ENCODE measurements around the gene TAMALIN.

The TAMALIN gene

GRCh38 chr12:51985154-51985835, 21.5 kb upstream of the TAMALIN start:
- DNase-seq, result no peak

DNA sequence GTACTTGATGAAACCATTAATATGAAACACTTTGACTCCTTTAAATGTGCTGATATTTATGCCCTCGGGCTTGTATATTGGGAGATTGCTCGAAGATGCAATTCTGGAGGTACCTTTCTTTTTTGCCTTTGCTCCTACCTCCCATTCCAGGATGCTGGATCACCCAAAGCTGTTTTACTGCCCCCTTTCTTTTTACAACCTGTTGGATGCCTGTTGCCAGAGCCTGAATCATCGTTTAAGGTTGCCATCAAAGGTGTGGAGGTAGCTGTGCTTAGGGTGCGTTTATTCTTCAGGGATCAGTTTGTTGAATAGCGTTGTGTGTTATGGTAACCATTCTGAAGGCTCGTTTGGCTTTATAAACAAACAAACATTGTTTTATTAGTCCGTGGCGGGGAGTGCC, 19.9 kb upstream of the TAMALIN start:
- DNase-seq, result no peak

GRCh38 chr12:51992246-51992645, 14.5 kb upstream of the TAMALIN start:
- DNase-seq, result no peak

- no peak for DNase-seq
Measured at GRCh38 chr12:51994539-51994820, 12.3 kb upstream of the TAMALIN start.

DNA sequence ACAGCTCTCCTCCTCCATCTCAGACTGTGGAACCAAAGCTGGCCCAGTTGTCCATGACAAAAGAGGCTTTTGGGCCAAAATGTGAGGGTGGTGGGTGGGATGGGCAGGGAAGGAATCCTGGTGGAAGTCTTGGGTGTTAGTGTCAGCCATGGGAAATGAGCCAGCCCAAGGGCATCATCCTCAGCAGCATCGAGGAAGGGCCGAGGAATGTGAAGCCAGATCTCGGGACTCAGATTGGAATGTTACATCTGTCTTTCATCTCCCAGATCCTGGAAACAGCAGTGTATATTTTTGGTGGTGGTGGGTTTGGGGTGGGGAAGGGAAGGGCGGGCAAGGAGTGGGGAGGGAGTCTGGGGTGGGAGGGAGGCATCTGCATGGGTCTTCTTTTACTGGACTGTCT, 11.8 kb upstream of the TAMALIN start:
- no peak for DNase-seq

DNA sequence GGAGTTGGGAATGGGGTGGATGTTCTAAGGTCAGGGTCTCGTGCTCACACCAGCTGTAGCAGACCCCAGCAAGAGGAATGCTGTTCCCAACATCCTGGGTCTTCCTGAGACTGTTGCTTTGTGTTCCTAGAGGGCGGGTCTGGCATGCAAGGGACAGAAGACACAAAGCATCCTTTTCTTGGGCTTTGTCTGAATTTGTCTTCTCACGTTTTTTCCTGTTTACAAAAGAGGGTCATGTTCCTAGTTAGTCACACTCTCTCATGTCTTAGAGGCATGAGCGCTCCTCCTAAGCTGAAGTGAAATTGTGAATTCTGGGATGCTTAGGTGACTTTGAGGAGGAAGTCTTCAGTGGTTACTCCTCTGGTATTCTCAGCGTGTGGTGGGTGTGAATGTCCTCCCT, 9.6 kb upstream of the TAMALIN start:
- no peak for DNase-seq

DNA sequence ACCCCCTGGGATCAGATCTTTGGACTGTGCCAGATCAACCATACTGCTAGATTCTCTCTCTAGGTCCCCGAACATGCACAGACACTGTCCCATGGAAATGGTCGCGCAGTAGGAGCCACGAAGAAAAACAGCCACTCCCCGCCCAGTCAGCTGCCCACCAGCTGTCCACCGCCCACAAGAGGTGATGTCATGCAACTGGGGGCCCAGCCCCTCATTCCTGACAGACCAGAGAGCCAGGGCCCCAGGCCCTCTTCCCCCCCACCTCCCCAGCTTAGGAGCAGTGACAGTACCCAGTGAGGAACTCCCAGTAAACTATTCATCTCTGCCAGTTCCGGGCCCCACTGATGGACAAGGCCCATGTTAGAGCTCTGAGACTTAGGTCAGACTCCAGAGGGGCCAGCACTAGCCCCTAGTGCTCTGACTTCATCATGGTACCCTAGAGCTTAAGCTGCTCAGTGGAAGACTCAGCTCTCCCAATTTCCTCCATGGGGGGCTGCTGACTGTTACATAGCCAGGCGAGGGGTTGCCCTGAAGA, 3.7 kb upstream of the TAMALIN start:
- DNase-seq, result no peak

DNA sequence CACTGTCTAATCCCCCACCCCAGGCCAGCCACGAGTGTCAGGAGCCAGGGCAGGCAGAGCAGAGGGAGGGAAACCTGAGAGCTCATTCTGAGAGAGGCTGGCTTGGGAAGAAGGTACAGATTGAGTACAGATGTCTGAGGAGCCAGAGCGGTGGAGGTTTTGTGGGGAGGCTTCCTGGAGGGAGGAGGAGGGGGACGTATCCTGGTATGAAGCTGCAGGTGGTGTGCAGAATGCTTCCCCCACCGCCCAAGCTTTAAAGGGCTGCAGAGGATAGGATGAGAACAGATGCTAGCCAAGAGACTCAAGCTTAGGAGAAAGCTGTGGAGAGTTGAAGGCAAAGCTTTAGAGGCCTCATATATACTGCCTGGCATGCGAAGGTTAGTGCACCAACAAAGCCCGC, 3.2 kb upstream of the TAMALIN start:
- DNase-seq, result no peak

GRCh38 chr12:52004042-52004648, 2.6 kb upstream of the TAMALIN start:
- DNase-seq, result no peak

DNA sequence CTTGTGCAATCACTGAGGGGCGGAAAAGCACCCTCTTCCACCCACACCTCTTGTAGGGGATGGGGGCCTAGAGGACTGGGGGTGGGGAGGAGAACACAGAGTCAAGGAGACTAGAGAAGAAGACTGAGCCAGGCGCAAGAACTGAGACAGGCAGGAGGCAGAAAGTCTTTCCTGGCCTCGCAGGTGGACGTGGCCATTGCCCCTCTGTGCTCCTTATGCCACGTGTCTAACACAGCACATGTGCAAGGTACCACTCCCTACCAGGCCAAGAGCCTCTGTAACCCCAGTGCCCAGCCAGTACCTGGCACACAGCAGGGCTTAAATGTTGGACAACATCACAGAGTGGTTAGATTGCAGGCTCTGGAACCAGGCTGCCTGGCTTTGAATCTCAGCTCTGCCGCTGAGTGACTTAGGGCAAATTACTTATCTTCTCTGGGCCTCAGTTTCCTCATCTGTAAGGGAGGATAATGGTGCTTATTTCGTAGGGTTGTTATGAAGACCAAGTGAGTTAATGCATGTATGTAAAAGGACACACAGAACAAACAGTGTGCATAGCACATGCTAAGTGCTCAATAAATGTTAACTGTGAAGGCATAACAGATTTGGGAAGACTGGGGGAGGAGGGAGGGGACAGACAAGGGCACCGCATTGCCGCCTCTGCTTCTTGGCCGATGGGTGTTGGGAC, 1.4 kb upstream of the TAMALIN start:
- no peak for DNase-seq

GRCh38 chr12:52005903-52006703, 643 bp upstream of the TAMALIN start:
- no peak for DNase-seq

GRCh38 chr12:52007158-52007921, 594 bp downstream of the TAMALIN start:
- DNase-seq, result peak; percentile 71

- DNase-seq, result no peak
Measured at GRCh38 chr12:52007982-52008510, 1.3 kb downstream of the TAMALIN start.

DNA sequence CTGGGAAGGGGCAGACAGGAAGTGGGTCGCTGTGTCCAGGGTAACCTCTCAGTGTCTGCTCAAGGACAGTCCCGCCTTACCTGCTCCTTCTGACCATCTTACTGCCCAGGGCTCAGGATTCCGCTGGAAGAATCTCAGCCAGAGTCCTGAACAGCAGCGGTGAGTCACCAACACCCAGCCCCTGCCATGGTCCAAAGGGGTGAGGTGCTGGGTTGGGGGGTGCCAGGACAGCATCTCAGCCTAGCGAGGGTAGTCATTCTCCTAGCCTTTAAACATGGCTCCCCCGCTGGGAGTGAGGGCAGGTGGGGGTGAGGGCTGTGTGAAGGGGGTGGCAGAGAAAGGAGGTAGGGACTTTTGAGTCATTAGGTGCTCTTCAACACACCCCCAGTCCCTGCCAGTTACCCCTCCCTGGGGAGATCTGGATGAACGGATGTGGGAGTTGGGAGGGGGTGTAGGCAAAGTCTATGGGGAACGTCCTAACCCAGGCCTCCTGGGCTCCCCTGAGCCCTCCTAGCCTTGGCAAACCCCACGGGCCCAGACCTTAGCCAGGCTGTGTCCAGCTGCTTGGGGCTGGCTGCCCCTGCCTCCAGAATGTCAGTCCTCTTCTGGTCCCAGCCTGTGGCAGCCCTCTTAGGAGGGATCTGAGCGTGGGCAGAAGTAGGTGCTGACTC, 2.5 kb downstream of the TAMALIN start:
- DNase-seq, result no peak

GRCh38 chr12:52010152-52010622, 3.4 kb downstream of the TAMALIN start:
- no peak for DNase-seq

- DNase-seq, result no peak
Measured at GRCh38 chr12:52010692-52011601, 4.2 kb downstream of the TAMALIN start.

- DNase-seq, result no peak
Measured at GRCh38 chr12:52011602-52012214, 5.0 kb downstream of the TAMALIN start.

- DNase-seq, result no peak
Measured at GRCh38 chr12:52013626-52014310, 7.0 kb downstream of the TAMALIN start.

Data from activated T-cell treated with anti-CD3 and anti-CD28 coated beads, Interleukin-2, amount 50 U/mL, for 1 hour (primary cell).